ENCODE data around the gene C18orf63.

Gene C18orf63

GRCh38 chr18:74315464-74316256 lies at the start of gene C18orf63:
TSS of gene C18orf63 (plus strand) at chr18:74315839. CDS start at chr18:74317866, 2,027 bp downstream.
- Histone ChIP-seq H3K4me3 (no peak within 1 kb of the TSS), H3K27ac (no peak within 1 kb of the TSS), H3K9ac (ENCODE audit: insufficient read length) (no peak within 1 kb of the TSS), H3K9me3 (ENCODE audit: low read depth, low read length) (no peaks in the 10 kb centered on the region), H3K36me3 (ENCODE audit: insufficient read depth, low read length) (no peaks in the 10 kb centered on the region)
- no peak for DNase-seq (ENCODE audit: low read depth, low spot score)
- TF ChIP-seq EZH2 (IDR thresholded peaks at IDR 0.05) (no peak), FOXP2 (optimal IDR thresholded peaks at IDR 0.05; ENCODE audit: control extremely low read depth, extremely low read length, insufficient read depth) (no peak), POLR2AphosphoS5 (IDR thresholded peaks at IDR 0.05; ENCODE audit: borderline replicate concordance, low read depth, low read length) (no peak)

DNA sequence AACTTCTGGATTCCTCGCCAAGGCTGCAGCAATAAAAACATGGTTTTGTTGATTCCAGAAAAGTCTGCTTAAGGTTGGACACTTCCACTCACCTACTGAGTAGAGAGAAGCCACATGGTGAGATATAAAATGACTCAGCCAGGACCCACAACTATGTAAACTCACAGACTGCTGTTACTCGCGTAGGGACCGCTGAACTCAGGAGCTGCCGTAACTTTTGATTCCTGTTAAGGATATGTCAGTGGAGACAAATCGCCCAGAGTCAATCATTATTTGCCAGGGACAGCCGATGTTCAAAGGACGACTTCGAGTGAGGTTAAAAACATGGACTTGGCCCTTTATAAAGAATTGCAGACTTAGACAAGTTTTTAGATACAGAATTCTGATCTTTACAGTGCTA lies 49.5 kb upstream of the C18orf63 start:
- H3K9ac ChIP-seq (ENCODE audit: insufficient read length) = no peak overlapping the region
- H3K36me3 ChIP-seq (ENCODE audit: insufficient read depth, low read length) = no peaks in the 10 kb centered on the region; the same call in 1 of the 2 replicates
- DNase-seq (ENCODE audit: low read depth, low spot score) = no peak
- H3K4me3 ChIP-seq = no peak overlapping the region
- H3K27ac ChIP-seq = no peak overlapping the region
- H3K9me3 ChIP-seq (ENCODE audit: low read depth, low read length) = no peaks in the 10 kb centered on the region
- no peak for TF ChIP-seq FOXP2 (optimal IDR thresholded peaks at IDR 0.05; ENCODE audit: control extremely low read depth, extremely low read length, insufficient read depth)
- no peak for TF ChIP-seq POLR2AphosphoS5 (IDR thresholded peaks at IDR 0.05; ENCODE audit: borderline replicate concordance, low read depth, low read length)
- no peak for TF ChIP-seq EZH2 (IDR thresholded peaks at IDR 0.05)

DNA sequence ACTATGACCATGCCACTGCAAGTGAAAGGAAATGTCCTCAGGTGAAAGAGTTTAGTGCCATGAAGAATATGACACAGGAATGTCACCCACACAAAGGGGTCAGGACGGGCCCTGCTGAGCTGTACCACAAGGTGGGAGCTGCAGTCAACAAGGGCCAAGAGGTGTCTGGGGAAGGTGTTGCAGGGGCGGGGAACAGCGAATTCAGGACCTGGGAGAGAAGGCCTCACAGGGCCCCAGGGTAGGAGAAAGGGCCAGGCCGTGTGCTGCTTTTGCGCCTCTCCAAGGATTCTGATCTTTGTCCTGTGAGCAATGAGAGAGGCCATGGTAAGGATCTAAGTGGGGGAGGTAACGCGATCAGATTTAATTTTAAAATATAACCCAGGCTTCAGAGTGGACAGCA lies 47.5 kb upstream of the C18orf63 start:
- Histone ChIP-seq H3K4me3 (no peak overlapping the region), H3K9me3 (ENCODE audit: low read depth, low read length) (no peaks in the 10 kb centered on the region), H3K36me3 (ENCODE audit: insufficient read depth, low read length) (no peaks in the 10 kb centered on the region), H3K9ac (ENCODE audit: insufficient read length) (no peak overlapping the region), H3K27ac (no peak overlapping the region)
- TF ChIP-seq EZH2 (IDR thresholded peaks at IDR 0.05) (no peak), FOXP2 (optimal IDR thresholded peaks at IDR 0.05; ENCODE audit: control extremely low read depth, extremely low read length, insufficient read depth) (no peak), POLR2AphosphoS5 (IDR thresholded peaks at IDR 0.05; ENCODE audit: borderline replicate concordance, low read depth, low read length) (no peak)
- no peak for DNase-seq (ENCODE audit: low read depth, low spot score)

GRCh38 chr18:74268933-74269620 lies 46.6 kb upstream of the C18orf63 start:
- H3K36me3 ChIP-seq (ENCODE audit: insufficient read depth, low read length) = no peaks in the 10 kb centered on the region
- H3K9ac ChIP-seq (ENCODE audit: insufficient read length) = no peak overlapping the region
- no peak overlapping the region for H3K4me3 ChIP-seq
- TF ChIP-seq FOXP2 (optimal IDR thresholded peaks at IDR 0.05; ENCODE audit: control extremely low read depth, extremely low read length, insufficient read depth) (no peak), POLR2AphosphoS5 (IDR thresholded peaks at IDR 0.05; ENCODE audit: borderline replicate concordance, low read depth, low read length) (no peak), EZH2 (IDR thresholded peaks at IDR 0.05) (no peak)
- DNase-seq (ENCODE audit: low read depth, low spot score) = no peak
- no peaks in the 10 kb centered on the region for H3K9me3 ChIP-seq (ENCODE audit: low read depth, low read length)
- no peak overlapping the region for H3K27ac ChIP-seq

DNA sequence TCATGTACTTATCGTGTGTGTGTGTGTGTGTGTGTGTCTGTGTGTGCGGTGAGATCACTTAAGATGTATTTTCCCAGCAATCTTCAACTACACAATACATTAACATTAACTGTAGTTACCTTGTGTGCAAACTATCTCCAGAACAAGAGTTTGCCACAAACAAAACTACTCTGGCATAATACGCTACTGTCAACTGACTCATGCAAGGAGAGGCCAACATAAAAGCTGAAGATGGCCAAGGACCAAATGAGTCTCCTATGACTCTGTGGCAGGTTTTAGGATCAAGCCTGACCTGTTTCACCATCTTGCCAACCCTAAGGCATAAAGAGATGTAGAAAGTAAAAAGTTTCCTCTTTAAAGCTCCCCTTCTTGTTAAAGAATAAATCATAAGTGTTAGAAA lies 44.0 kb upstream of the C18orf63 start:
- TF ChIP-seq EZH2 (IDR thresholded peaks at IDR 0.05) = no peak
- no peaks in the 10 kb centered on the region for H3K36me3 ChIP-seq (ENCODE audit: insufficient read depth, low read length)

DNA sequence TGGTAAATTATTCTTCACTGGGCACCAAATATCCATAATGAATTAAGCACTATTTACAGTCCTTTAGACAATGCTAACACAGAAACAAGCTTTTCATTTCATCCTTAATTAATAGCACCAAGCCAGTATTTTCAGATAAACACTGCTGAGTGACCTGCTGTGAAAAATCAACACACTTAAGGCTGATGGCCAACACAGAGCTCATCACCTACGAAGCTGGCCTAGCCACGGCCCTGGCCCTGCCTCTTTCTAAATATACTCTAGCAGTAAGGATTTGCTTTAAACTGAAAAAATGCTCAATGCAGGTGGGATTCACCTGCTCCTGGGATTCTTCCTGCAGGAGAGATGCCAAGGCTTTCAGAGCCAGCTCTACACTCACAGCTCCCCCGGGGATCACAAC lies 42.2 kb upstream of the C18orf63 start:
- Histone ChIP-seq H3K4me3 (no peak overlapping the region), H3K9ac (ENCODE audit: insufficient read length) (no peak overlapping the region), H3K36me3 (ENCODE audit: insufficient read depth, low read length) (no peaks in the 10 kb centered on the region), H3K9me3 (ENCODE audit: low read depth, low read length) (no peaks in the 10 kb centered on the region), H3K27ac (no peak overlapping the region)
- no peak for TF ChIP-seq POLR2AphosphoS5 (IDR thresholded peaks at IDR 0.05; ENCODE audit: borderline replicate concordance, low read depth, low read length)
- TF ChIP-seq FOXP2 (optimal IDR thresholded peaks at IDR 0.05; ENCODE audit: control extremely low read depth, extremely low read length, insufficient read depth) = no peak
- TF ChIP-seq EZH2 (IDR thresholded peaks at IDR 0.05) = no peak
- no peak for DNase-seq (ENCODE audit: low read depth, low spot score)

More for the DNA sequence above, 44.0 kb upstream of the C18orf63 start:
- H3K4me3 ChIP-seq = no peak overlapping the region
- H3K9ac ChIP-seq (ENCODE audit: insufficient read length) = no peak overlapping the region
- H3K9me3 ChIP-seq (ENCODE audit: low read depth, low read length) = no peaks in the 10 kb centered on the region
- H3K27ac ChIP-seq = no peak overlapping the region
- no peak for DNase-seq (ENCODE audit: low read depth, low spot score)

GRCh38 chr18:74274700-74275099 lies 40.9 kb upstream of the C18orf63 start:
- Histone ChIP-seq H3K27ac (no peak overlapping the region), H3K9ac (ENCODE audit: insufficient read length) (no peak overlapping the region), H3K9me3 (ENCODE audit: low read depth, low read length) (no peaks in the 10 kb centered on the region), H3K36me3 (ENCODE audit: insufficient read depth, low read length) (no peaks in the 10 kb centered on the region), H3K4me3 (no peak overlapping the region)
- no peak for DNase-seq (ENCODE audit: low read depth, low spot score)
- TF ChIP-seq EZH2 (IDR thresholded peaks at IDR 0.05) (no peak), POLR2AphosphoS5 (IDR thresholded peaks at IDR 0.05; ENCODE audit: borderline replicate concordance, low read depth, low read length) (no peak), FOXP2 (optimal IDR thresholded peaks at IDR 0.05; ENCODE audit: control extremely low read depth, extremely low read length, insufficient read depth) (no peak)

DNA sequence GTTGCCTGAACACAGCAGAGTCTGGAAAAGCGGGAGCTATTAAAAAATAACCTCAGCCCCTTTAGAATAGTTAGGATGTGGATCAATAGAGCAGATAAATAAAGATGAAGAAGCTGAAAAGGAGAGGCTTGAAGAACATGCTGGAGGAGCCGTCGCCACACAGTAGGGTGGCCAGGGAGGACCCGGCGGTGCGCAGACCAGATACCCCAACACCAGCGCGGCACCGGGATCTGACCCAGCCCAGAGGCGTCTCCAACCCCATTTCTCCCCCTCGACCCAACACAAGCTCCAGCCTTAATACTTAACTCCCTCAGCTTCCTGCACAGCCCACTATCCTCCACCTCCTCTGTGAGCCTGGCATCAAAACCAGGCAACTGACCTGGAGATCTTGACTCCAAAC lies 39.9 kb upstream of the C18orf63 start:
- Histone ChIP-seq H3K36me3 (ENCODE audit: insufficient read depth, low read length) (no peaks in the 10 kb centered on the region), H3K27ac (no peak overlapping the region), H3K4me3 (no peak overlapping the region), H3K9me3 (ENCODE audit: low read depth, low read length) (no peaks in the 10 kb centered on the region), H3K9ac (ENCODE audit: insufficient read length) (no peak overlapping the region)
- DNase-seq (ENCODE audit: low read depth, low spot score) = no peak
- TF ChIP-seq EZH2 (IDR thresholded peaks at IDR 0.05) = no peak
- no peak for TF ChIP-seq FOXP2 (optimal IDR thresholded peaks at IDR 0.05; ENCODE audit: control extremely low read depth, extremely low read length, insufficient read depth)
- TF ChIP-seq POLR2AphosphoS5 (IDR thresholded peaks at IDR 0.05; ENCODE audit: borderline replicate concordance, low read depth, low read length) = no peak

Data from SK-N-MC (cell line).